Stimulated activated memory B cell treated with anti-CD40 and anti-IgM and Interleukin-4, amounts not matched to agents 10 μg/mL and 1 μg/mL and 100 μg/mL, for 72 hours (primary cell): ENCODE measurements around the gene FCER2.

ENCODE experiments used
- ATAC-seq: fragments of 150-1000 bp; cut with Tn5 transposase; 2 replicates; pipeline ENCODE4 v1.10.0; 2021
- H3K27ac Mint-ChIP-seq: one replicate; pipeline ENCODE4 v1.8.0; 2022; ENCODE audit warnings: mild to moderate bottlenecking, mixed read lengths
- H3K27me3 Mint-ChIP-seq: one replicate; pipeline ENCODE4 v1.8.0; 2022; ENCODE audit warnings: mixed read lengths
- H3K36me3 Mint-ChIP-seq: one replicate; pipeline ENCODE4 v1.8.0; 2022; ENCODE audit warnings: mixed read lengths
- H3K4me1 Mint-ChIP-seq: one replicate; pipeline ENCODE4 v1.8.0; 2022; ENCODE audit warnings: mixed read lengths
- H3K4me3 Mint-ChIP-seq: one replicate; pipeline ENCODE4 v1.8.0; 2022; ENCODE audit warnings: mild to moderate bottlenecking, moderate library complexity, mixed read lengths
- H3K9me3 Mint-ChIP-seq: one replicate; pipeline ENCODE4 v1.8.0; 2022; ENCODE audit warnings: mixed read lengths

The FCER2 gene

DNA sequence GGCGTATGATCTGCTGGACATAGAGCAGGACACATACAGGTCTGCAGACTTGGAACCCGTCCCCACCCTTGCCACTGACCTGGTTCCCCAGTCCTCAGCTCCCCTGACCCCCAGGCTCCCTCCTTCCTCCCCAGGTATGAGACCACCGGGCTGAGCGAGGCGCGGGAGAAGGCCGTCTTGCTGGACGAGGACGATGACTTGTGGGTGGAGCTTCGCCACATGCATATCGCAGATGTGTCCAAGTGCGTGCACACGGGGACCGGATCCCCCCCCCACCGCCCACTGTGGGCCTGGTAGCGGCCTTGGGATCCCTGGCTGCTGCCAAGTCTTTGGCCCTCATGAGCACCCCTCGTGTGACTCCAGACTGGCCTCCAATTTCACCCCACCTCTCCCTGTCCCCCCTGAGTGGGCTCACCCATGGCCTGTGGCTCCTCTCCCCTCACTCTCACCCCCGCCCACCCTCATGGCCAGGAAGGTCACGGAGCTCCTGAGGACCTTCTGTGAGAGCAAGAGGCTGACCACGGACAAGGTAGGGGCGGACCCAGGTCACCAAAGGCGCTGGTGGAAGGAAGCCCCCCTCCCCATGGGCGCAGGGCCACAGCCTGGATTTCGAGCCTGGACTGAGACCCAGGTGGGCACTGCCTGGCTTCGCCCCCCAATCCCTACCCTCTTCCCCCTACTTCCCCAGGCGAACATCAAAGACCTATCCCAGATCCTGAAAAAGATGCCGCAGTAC, 59.5 kb downstream of the FCER2 start:
- no peak overlapping the region for H3K27ac Mint-ChIP-seq
- no peaks in the 10 kb centered on the region for H3K27me3 Mint-ChIP-seq
- no peak for ATAC-seq
- peaks cover 34% of the 10 kb centered on the region for H3K4me1 Mint-ChIP-seq
- H3K9me3 Mint-ChIP-seq, result peaks cover 4% of the 10 kb centered on the region
- no peak overlapping the region for H3K4me3 Mint-ChIP-seq
- H3K36me3 Mint-ChIP-seq, result peaks cover 70% of the 10 kb centered on the region

GRCh38 chr19:7641290-7642276, 60.3 kb downstream of the FCER2 start:
- Mint-ChIP-seq H3K9me3 (peaks cover 4% of the 10 kb centered on the region), H3K4me3 (no peak overlapping the region)

GRCh38 chr19:7640803-7641202, 61.1 kb downstream of the FCER2 start:
- H3K9me3 Mint-ChIP-seq, result peaks cover 4% of the 10 kb centered on the region
- no peaks in the 10 kb centered on the region for H3K27me3 Mint-ChIP-seq
- H3K4me1 Mint-ChIP-seq, result peaks cover 46% of the 10 kb centered on the region
- no peak overlapping the region for H3K4me3 Mint-ChIP-seq
- H3K36me3 Mint-ChIP-seq, result peaks cover 58% of the 10 kb centered on the region
- ATAC-seq, result no peak
- H3K27ac Mint-ChIP-seq, result no peak overlapping the region

More at GRCh38 chr19:7641290-7642276, 60.3 kb downstream of the FCER2 start:
- peaks cover 66% of the 10 kb centered on the region for H3K36me3 Mint-ChIP-seq
- no peaks in the 10 kb centered on the region for H3K27me3 Mint-ChIP-seq
- H3K27ac Mint-ChIP-seq, result no peak overlapping the region
- ATAC-seq, result no peak
- H3K4me1 Mint-ChIP-seq, result peaks cover 39% of the 10 kb centered on the region

GRCh38 chr19:7639863-7640348, 62.0 kb downstream of the FCER2 start:
- Mint-ChIP-seq H3K4me3 (no peak overlapping the region), H3K9me3 (peaks cover 4% of the 10 kb centered on the region), H3K27ac (no peak overlapping the region), H3K27me3 (no peaks in the 10 kb centered on the region), H3K4me1 (peaks cover 52% of the 10 kb centered on the region), H3K36me3 (peaks cover 52% of the 10 kb centered on the region)
- ATAC-seq, result no peak

DNA sequence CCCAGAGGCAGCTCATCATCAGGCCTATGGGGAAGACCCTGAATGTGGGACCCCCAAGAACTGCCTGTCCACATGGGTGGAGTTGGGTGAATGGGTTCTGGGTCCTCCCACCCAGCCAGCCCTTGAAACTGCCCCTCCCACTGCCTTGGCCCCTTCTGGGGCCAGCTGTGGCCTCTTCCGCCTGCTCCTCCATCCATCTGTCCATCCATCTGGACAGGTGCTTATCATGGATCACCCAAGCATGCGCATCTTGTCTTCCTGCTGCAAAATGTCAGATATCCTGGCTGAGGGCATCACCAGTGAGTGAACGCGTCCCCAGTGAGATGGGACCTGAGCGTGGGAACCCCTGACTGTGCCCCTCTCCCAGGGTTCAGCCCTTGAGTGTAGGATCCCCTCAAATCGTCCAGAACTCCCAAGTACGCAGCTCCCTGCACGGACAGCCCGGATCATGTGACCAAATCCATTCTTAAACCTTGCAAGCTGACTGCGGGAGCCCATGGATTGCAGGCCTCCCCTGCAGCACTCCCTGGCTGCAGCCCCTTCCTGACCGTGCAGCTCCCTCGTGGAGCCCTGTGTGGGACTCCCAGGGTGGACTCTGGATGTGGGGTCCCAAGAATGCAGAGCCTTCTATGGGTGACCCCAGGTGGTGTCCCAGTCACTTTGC, 63.0 kb downstream of the FCER2 start:
- Mint-ChIP-seq H3K36me3 (peaks cover 43% of the 10 kb centered on the region), H3K27me3 (no peaks in the 10 kb centered on the region), H3K4me1 (peaks cover 55% of the 10 kb centered on the region), H3K4me3 (no peak overlapping the region), H3K9me3 (peaks cover 4% of the 10 kb centered on the region), H3K27ac (no peak overlapping the region)
- no peak for ATAC-seq
